H1 (cell line): ENCODE data around the gene NPC1L1. TPM values are rescaled to one million over a fixed set of nuclear protein-coding genes. Genes with fewer than 3 reads are reported as not detected.

Experiments used
- CTCF ChIA-PET: fragments of 300-600 bp; sonication (Branson Sonifier 250); formaldehyde crosslinking; loops from one replicate; lab custom pipeline; 2021; ENCODE audit not compliant: partially characterized antibody; lab: Charles Lee
- POLR2A ChIA-PET: fragments of 300-600 bp; sonication (Branson Sonifier 250); formaldehyde crosslinking; loops from one replicate; lab custom pipeline; 2021; ENCODE audit warnings: inconsistent platforms; ENCODE audit not compliant: partially characterized antibody; lab: Charles Lee
- DNase-seq, 2 experiments: peaks; one replicate each; pipeline versions ENCODE4 v3.0.0 to v3.0.0-alpha.2; 2010 to 2022; ENCODE audit warnings: low spot score in 2 of 2, low read depth in 1 of 2, mixed read lengths in 1 of 2
- FAIRE-seq: peaks from 2 replicates; lab custom pipeline; 2011; peaks lifted over from hg19 to GRCh38; lab: Jason Lieb, UNC
- H2AFZ ChIP-seq: 2 replicates; pipeline ENCODE4 v1.8.1; 2012; ENCODE audit warnings: low read length, inconsistent platforms
- H2AK5ac ChIP-seq: 2 replicates; pipeline ENCODE4 v1.6.1; 2013; ENCODE audit warnings: low read depth, low read length
- H2BK120ac ChIP-seq: replicated peaks from 2 replicates; pipeline ENCODE3; 2013; ENCODE audit warnings: low read depth, low read length, inconsistent platforms
- H2BK12ac ChIP-seq: 2 replicates; pipeline ENCODE4 v1.6.1; 2013; ENCODE audit warnings: low read depth, low read length
- H2BK15ac ChIP-seq: 2 replicates; pipeline ENCODE4 v1.6.1; 2013; ENCODE audit warnings: low read length
- H2BK20ac ChIP-seq: 2 replicates; pipeline ENCODE4 v1.6.1; 2013; ENCODE audit warnings: low read length
- H2BK5ac ChIP-seq: 2 replicates; pipeline ENCODE4 v1.6.1; 2013; ENCODE audit warnings: low read depth, low read length
- H3K14ac ChIP-seq: 2 replicates; pipeline ENCODE4 v1.6.1; 2013; ENCODE audit warnings: inconsistent platforms; ENCODE audit not compliant: insufficient read length
- H3K18ac ChIP-seq: 2 replicates; pipeline ENCODE4 v1.6.1; 2013; ENCODE audit warnings: low read length; ENCODE audit errors: extremely low read depth
- H3K23ac ChIP-seq: 2 replicates; pipeline ENCODE4 v1.6.1; 2013; ENCODE audit warnings: inconsistent platforms; ENCODE audit not compliant: insufficient read length
- H3K23me2 ChIP-seq: 2 replicates; pipeline ENCODE4 v1.6.1; 2013; ENCODE audit warnings: low read depth, low read length
- H3K27ac ChIP-seq: 2 replicates; pipeline ENCODE4 v1.6.1; 2011; ENCODE audit warnings: low read depth, low read length, inconsistent platforms
- H3K27me3 ChIP-seq, 4 experiments: replicated peaks in 1 of 4; 1 replicate in 1 of 4; 2 replicates in 3 of 4; pipeline versions ENCODE4 v1.6.1 to v1.8.1; 2011 to 2013; ENCODE audit warnings: low read length in 3 of 4, mild to moderate bottlenecking in 3 of 4, inconsistent platforms in 2 of 4, mixed read lengths in 2 of 4, moderate library complexity in 1 of 4; ENCODE audit not compliant: control insufficient read depth in 3 of 4, insufficient read depth in 3 of 4; ENCODE audit errors: extremely low read depth in 1 of 4
- H3K36me3 ChIP-seq, 4 experiments: 2 replicates each; pipeline versions ENCODE4 v1.6.1 to v1.8.1; 2011 to 2013; ENCODE audit warnings: mild to moderate bottlenecking in 4 of 4, low read length in 3 of 4, moderate library complexity in 2 of 4, control low read depth in 1 of 4, inconsistent platforms in 1 of 4; ENCODE audit not compliant: insufficient read depth in 4 of 4, control insufficient read depth in 2 of 4
- H3K4ac ChIP-seq: replicated peaks from 2 replicates; pipeline ENCODE3; 2013; ENCODE audit warnings: low read length, low read depth, mixed read lengths, inconsistent platforms; ENCODE audit not compliant: insufficient read length
- H3K4me1 ChIP-seq, 4 experiments: replicated peaks in 1 of 4; 1 replicate in 1 of 4; 2 replicates in 3 of 4; pipeline versions ENCODE4 v1.6.1 to v1.8.1; 2011 to 2013; ENCODE audit warnings: low read length in 3 of 4, inconsistent platforms in 2 of 4, mixed read lengths in 1 of 4; ENCODE audit not compliant: insufficient read depth in 4 of 4, control insufficient read depth in 3 of 4
- H3K4me2 ChIP-seq, 2 experiments: 2 replicates each; pipeline versions ENCODE4 v1.6.1 to v1.8.1; 2011 to 2013; ENCODE audit warnings: low read depth in 2 of 2, low read length in 2 of 2, control low read depth in 1 of 2, inconsistent platforms in 1 of 2, mild to moderate bottlenecking in 1 of 2; ENCODE audit not compliant: insufficient read depth in 1 of 2
- H3K4me3 ChIP-seq, 4 experiments: fragments of 200-600, 300-600 bp in 1 of 4; sonication (generic), shearing (Covaris generic), sonication (Bioruptor Twin) in 1 of 4; 2 replicates each; pipeline versions ENCODE4 v1.5.1 to v1.8.1; 2011 to 2016; ENCODE audit warnings: low read length in 4 of 4, low read depth in 3 of 4, control low read depth in 2 of 4, inconsistent platforms in 2 of 4, mild to moderate bottlenecking in 2 of 4, mixed read lengths in 1 of 4, moderate library complexity in 1 of 4; ENCODE audit not compliant: insufficient read depth in 2 of 4; ENCODE audit errors: extremely low read depth in 1 of 4
- H3K56ac ChIP-seq: replicated peaks from 2 replicates; pipeline ENCODE3; 2013; ENCODE audit warnings: low read depth, mild to moderate bottlenecking, mixed read lengths, low read length, inconsistent platforms; ENCODE audit not compliant: insufficient read length
- H3K79me1 ChIP-seq: 2 replicates; pipeline ENCODE4 v1.6.1; 2013; ENCODE audit warnings: low read depth, low read length, control low read depth
- H3K79me2 ChIP-seq, 2 experiments: 2 replicates each; pipeline versions ENCODE4 v1.6.1 to v1.8.1; 2012 to 2013; ENCODE audit warnings: low read length in 2 of 2, mild to moderate bottlenecking in 2 of 2, inconsistent platforms in 1 of 2; ENCODE audit not compliant: insufficient read depth in 2 of 2, control insufficient read depth in 1 of 2
- H3K9ac ChIP-seq, 4 experiments: replicated peaks in 1 of 4; 1 replicate in 1 of 4; 2 replicates in 3 of 4; pipeline versions ENCODE4 v1.6.1 to v1.8.1; 2011 to 2013; ENCODE audit warnings: low read depth in 3 of 4, low read length in 3 of 4, control low read depth in 2 of 4, mild to moderate bottlenecking in 2 of 4, moderate library complexity in 2 of 4, inconsistent platforms in 1 of 4; ENCODE audit errors: extremely low read depth in 1 of 4
- H3K9me3 ChIP-seq, 2 experiments: 2 replicates each; pipeline versions ENCODE4 v1.6.1 to v1.8.1; 2012 to 2013; ENCODE audit warnings: mild to moderate bottlenecking in 2 of 2, moderate library complexity in 2 of 2, control low read depth in 1 of 2, inconsistent platforms in 1 of 2, low read depth in 1 of 2, low read length in 1 of 2, mixed read lengths in 1 of 2; ENCODE audit not compliant: insufficient read depth in 2 of 2
- H4K20me1 ChIP-seq, 2 experiments: replicated peaks in 1 of 2; 2 replicates each; pipeline versions ENCODE3 to v1.8.1; 2011 to 2013; ENCODE audit warnings: inconsistent platforms in 2 of 2, low read length in 2 of 2, mild to moderate bottlenecking in 1 of 2; ENCODE audit not compliant: insufficient read depth in 2 of 2, control insufficient read depth in 1 of 2
- H4K5ac ChIP-seq: 2 replicates; pipeline ENCODE4 v1.6.1; 2013; ENCODE audit warnings: low read length, low read depth, mixed read lengths, inconsistent platforms; ENCODE audit not compliant: insufficient read length
- H4K8ac ChIP-seq: 2 replicates; pipeline ENCODE4 v1.8.0; 2013; ENCODE audit warnings: mild to moderate bottlenecking, moderate library complexity, low read length, inconsistent platforms; ENCODE audit not compliant: insufficient read depth; ENCODE audit errors: extremely low read depth
- H4K91ac ChIP-seq: replicated peaks from 2 replicates; pipeline ENCODE3; 2013; ENCODE audit warnings: low read length, mixed read lengths, inconsistent platforms; ENCODE audit not compliant: insufficient read length
- GABPA ChIP-seq: IDR thresholded peaks from 2 replicates; pipeline ENCODE4 v1.6.1; 2011; ENCODE audit warnings: mild to moderate bottlenecking, low read length, moderate library complexity, borderline replicate concordance; ENCODE audit not compliant: insufficient read depth
- GTF2F1 ChIP-seq: IDR thresholded peaks from 2 replicates; pipeline ENCODE4 v1.6.1; 2012; ENCODE audit warnings: low read depth, low read length, improper control_type of control experiment, borderline replicate concordance
- JUN ChIP-seq: IDR thresholded peaks from 2 replicates; pipeline ENCODE4 v1.6.1; 2011; ENCODE audit warnings: low read depth, mild to moderate bottlenecking, improper control_type of control experiment, low read length
- KDM1A ChIP-seq: fragments of 200-600, 300-600 bp; sonication (generic); IDR thresholded peaks from 2 replicates; pipeline ENCODE4 v1.7.1; 2016; ENCODE audit warnings: mild to moderate bottlenecking, low read length, borderline replicate concordance
- WGBS, 2 experiments: shearing (Covaris generic) in 1 of 2; methylation state at CpG; one replicate each; pipeline versions ENCODE4 v1.1.6 to v1.1.7; 2013 to 2015; ENCODE audit warnings: low lambda C conversion rate in 2 of 2, mixed read lengths in 2 of 2, inconsistent platforms in 1 of 2, low coverage in 1 of 2, missing lambda C conversion rate in 1 of 2; ENCODE audit not compliant: insufficient replicate concordance in 2 of 2, insufficient coverage in 1 of 2, insufficient read length in 1 of 2; ENCODE audit errors: extremely low coverage in 1 of 2, missing lambda C conversion rate in 1 of 2; 5-methylcytosine and 5-hydroxymethylcytosine counted together
- polyA plus RNA-seq, 7 experiments: library from polyadenylated mRNA; depleted of rRNA in 3 of 7; stranded (reverse) in 5 of 7; unstranded in 2 of 7; fragments of >200 nt in 5 of 7; fragments of 200-250 nt in 2 of 7; gene quantifications; 1 replicate in 5 of 7; 2 replicates in 1 of 7; 4 replicates in 1 of 7; pipeline versions ENCODE4 v1.2.1 to v1.2.3, GENCODE V29; 2011 to 2013; ENCODE audit warnings: missing spikeins in 2 of 7, mixed read lengths in 2 of 7
- total RNA-seq: library from RNA; stranded (reverse); fragmentation: NEBNext Ultra II Directional; extraction: Animal tissue kit (Norgen Biotek cat#: 25700); gene quantifications from 2 replicates; pipeline ENCODE4 v1.2.1, GENCODE V29; 2021

Gene NPC1L1
- total and polyA plus RNA-seq, 2 of the 8 experiments (the other 6 are each of a cell fraction or from before 2014, with no cell fraction given), result 0.06 to 0.21 TPM

DNA sequence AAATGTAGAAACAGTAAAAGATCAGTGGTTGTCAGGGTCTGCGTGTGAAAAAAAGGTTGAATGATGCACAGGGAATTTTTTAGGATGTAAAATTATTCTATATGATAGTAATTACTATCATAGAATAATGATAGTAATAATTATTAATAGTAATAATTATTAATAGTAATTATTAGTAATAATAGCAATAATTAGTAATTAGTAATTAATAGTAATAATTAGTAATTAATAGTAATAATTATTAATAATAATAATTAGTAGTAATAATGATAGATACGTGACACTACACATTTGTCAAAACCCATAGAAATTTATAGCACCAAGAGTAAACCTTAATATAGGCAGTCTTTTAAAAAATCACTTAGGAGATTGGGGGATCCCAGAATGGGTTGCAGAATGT lies 46.2 kb downstream of the NPC1L1 start:
- H3K4ac ChIP-seq, result no peak overlapping the region
- no peak overlapping the region for H3K18ac ChIP-seq
- no peak overlapping the region for H2BK5ac ChIP-seq
- ChIA-PET POLR2A (no interaction called here), CTCF (interaction anchor here (0.8 to 6.5 kb wide), 3 partner anchors 40 to 70 kb away, joined by 3 to 30 read pairs (median 5); no protein-coding TSS in a partner anchor)
- WGBS, 2 experiments, result 91% methylated on average over 2 of the region's 2 CpGs; no CpG with 5 or more reads in 1 of the 2 experiments
- H3K4me1 ChIP-seq, result no peaks in the 10 kb centered on the region
- 0 out of 2 replicates have a peak, but pooled peaks cover under 1% of the 10 kb centered on the region for H3K79me1 ChIP-seq
- H3K9ac ChIP-seq, result no peak overlapping the region
- no peaks in the 10 kb centered on the region for H3K9me3 ChIP-seq
- H4K20me1 ChIP-seq, result no peaks in the 10 kb centered on the region
- no peak overlapping the region for H2BK20ac ChIP-seq
- no peak overlapping the region for H4K8ac ChIP-seq
- H3K27ac ChIP-seq, result no peak overlapping the region
- H3K27me3 ChIP-seq, result no peaks in the 10 kb centered on the region
- H2AFZ ChIP-seq, result no peak overlapping the region
- no peak overlapping the region for H3K14ac ChIP-seq
- H3K4me2 ChIP-seq, result no peak overlapping the region
- no peak overlapping the region for H2BK12ac ChIP-seq
- FAIRE-seq (no peak), DNase-seq (no peak)
- no peak overlapping the region for H2AK5ac ChIP-seq
- H2BK120ac ChIP-seq, result no peak overlapping the region
- H2BK15ac ChIP-seq, result no peak overlapping the region
- no peaks in the 10 kb centered on the region for H3K36me3 ChIP-seq
- H3K23ac ChIP-seq, result no peak overlapping the region
- no peak overlapping the region for H3K56ac ChIP-seq
- H3K4me3 ChIP-seq, result no peak overlapping the region
- H3K23me2 ChIP-seq, result 0 out of 2 replicates have a peak, but pooled peaks cover 2% of the 10 kb centered on the region
- H3K79me2 ChIP-seq, result peaks cover 2% of the 10 kb centered on the region in 2 experiments
- no peak overlapping the region for H4K5ac ChIP-seq
- H4K91ac ChIP-seq, result no peak overlapping the region
- TF ChIP-seq GTF2F1, result no peak
- TF ChIP-seq JUN, result no peak
- TF ChIP-seq GABPA, result no peak
- no peak for TF ChIP-seq KDM1A
